Measurements from ENCODE around the gene BHLHA15. TPM values are rescaled to one million over a fixed set of nuclear protein-coding genes. Genes with fewer than 3 reads are reported as not detected.

Gene BHLHA15
- total RNA-seq, 4 donors from 2014 or later: not detected

- Histone ChIP-seq H3K4me1 (no peaks in the 10 kb centered on the region), H3K9me3 (no peaks in the 10 kb centered on the region), H3K27ac (replicated peaks in 1 of 4) (no peak overlapping the region), H3K4me3 (no peak overlapping the region), H3K36me3 (peaks cover 24 to 95% (median 84%) of the 10 kb centered on the region in 4 donors), H3K27me3 (no peaks in the 10 kb centered on the region)
- intact Hi-C loops (cut with DNase I): no loop called here
- 97% methylated on average over 22 of the region's 25 CpGs for WGBS
- TF ChIP-seq EP300 (IDR thresholded peaks at IDR 0.05) (no peak), CTCF (IDR thresholded peaks at IDR 0.05) (no peak), POLR2A (IDR thresholded peaks at IDR 0.05; ENCODE audit: low read depth) (no peak), POLR2AphosphoS5 (IDR thresholded peaks at IDR 0.05) (no peak)
- no peak for DNase-seq (ENCODE audit: extremely low spot score)
Measured at GRCh38 chr7:98236355-98237185, 25.3 kb downstream of the BHLHA15 start.

- no peaks in the 10 kb centered on the region for H3K27me3 ChIP-seq
- no peaks in the 10 kb centered on the region for H3K4me1 ChIP-seq
- H3K36me3 ChIP-seq: peaks cover 22 to 89% (median 78%) of the 10 kb centered on the region in 4 donors
- WGBS: 100% methylated on average over 3 of the region's 4 CpGs
- intact Hi-C loops (cut with DNase I): no loop called here
- no peak overlapping the region for H3K27ac ChIP-seq (replicated peaks in 1 of 4)
- H3K9me3 ChIP-seq: no peaks in the 10 kb centered on the region
- H3K4me3 ChIP-seq: no peak overlapping the region
- TF ChIP-seq EP300 (IDR thresholded peaks at IDR 0.05): no peak
- TF ChIP-seq POLR2AphosphoS5 (IDR thresholded peaks at IDR 0.05): no peak
- TF ChIP-seq POLR2A (IDR thresholded peaks at IDR 0.05; ENCODE audit: low read depth): no peak
- no peak for TF ChIP-seq CTCF (IDR thresholded peaks at IDR 0.05)
- DNase-seq (ENCODE audit: extremely low spot score): no peak
Measured at GRCh38 chr7:98238076-98238475, 26.8 kb downstream of the BHLHA15 start.

- 94% methylated on average over 9 of the region's 9 CpGs for WGBS
- intact Hi-C loops (cut with DNase I): no loop called here
- no peak for DNase-seq (ENCODE audit: extremely low spot score)
- H3K36me3 ChIP-seq: peaks cover 18 to 89% (median 77%) of the 10 kb centered on the region in 4 donors
- no peaks in the 10 kb centered on the region for H3K27me3 ChIP-seq
- H3K27ac ChIP-seq (replicated peaks in 1 of 4): no peak overlapping the region
- H3K4me1 ChIP-seq: no peaks in the 10 kb centered on the region
- no peak for TF ChIP-seq CTCF (IDR thresholded peaks at IDR 0.05)
- no peak for TF ChIP-seq POLR2A (IDR thresholded peaks at IDR 0.05; ENCODE audit: low read depth)
- TF ChIP-seq POLR2AphosphoS5 (IDR thresholded peaks at IDR 0.05): no peak
- no peak for TF ChIP-seq EP300 (IDR thresholded peaks at IDR 0.05)
- H3K9me3 ChIP-seq: no peaks in the 10 kb centered on the region
- no peak overlapping the region for H3K4me3 ChIP-seq
Measured at GRCh38 chr7:98238976-98239375, 27.7 kb downstream of the BHLHA15 start.

- no peak overlapping the region for H3K27ac ChIP-seq (replicated peaks in 1 of 4)
- TF ChIP-seq POLR2AphosphoS5 (IDR thresholded peaks at IDR 0.05) (no peak), EP300 (IDR thresholded peaks at IDR 0.05) (no peak), CTCF (IDR thresholded peaks at IDR 0.05) (peak; percentile 30 to 67 (median 35))
- H3K36me3 ChIP-seq: peaks cover 18 to 93% (median 77%) of the 10 kb centered on the region in 4 donors
- 63% methylated on average over 12 of the region's 19 CpGs for WGBS
- H3K4me1 ChIP-seq: peaks cover 0 to 10% (median 7%) of the 10 kb centered on the region in 4 donors
- no peak overlapping the region for H3K4me3 ChIP-seq
- DNase-seq (ENCODE audit: extremely low spot score): no peak
- H3K27me3 ChIP-seq: no peaks in the 10 kb centered on the region
- H3K9me3 ChIP-seq: no peaks in the 10 kb centered on the region
- intact Hi-C loops (cut with DNase I): no loop called here
Measured at GRCh38 chr7:98240961-98241673, 29.9 kb downstream of the BHLHA15 start.
